Endothelial cell (in vitro differentiated cells): ENCODE results near the gene ILDR1. TPM values are rescaled to one million over a fixed set of nuclear protein-coding genes. Genes with fewer than 3 reads are reported as not detected.

ENCODE experiments used
- DNase-seq: peaks from one replicate; pipeline ENCODE4 v3.0.0; 2021; ENCODE audit warnings: low spot score
- H3K27ac Mint-ChIP-seq: one replicate; pipeline ENCODE4 v1.8.0; 2021; ENCODE audit warnings: mixed read lengths, inconsistent platforms; ENCODE audit not compliant: unreplicated experiment
- H3K27me3 Mint-ChIP-seq: one replicate; pipeline ENCODE4 v1.8.0; 2021; ENCODE audit warnings: mild to moderate bottlenecking, moderate library complexity, mixed read lengths, inconsistent platforms; ENCODE audit not compliant: unreplicated experiment
- H3K36me3 Mint-ChIP-seq: one replicate; pipeline ENCODE4 v1.8.0; 2021; ENCODE audit warnings: mild to moderate bottlenecking, low read depth, mixed read lengths, inconsistent platforms; ENCODE audit not compliant: unreplicated experiment
- H3K4me1 Mint-ChIP-seq: one replicate; pipeline ENCODE4 v1.8.0; 2021; ENCODE audit warnings: mild to moderate bottlenecking, mixed read lengths, inconsistent platforms; ENCODE audit not compliant: unreplicated experiment
- H3K4me3 Mint-ChIP-seq: one replicate; pipeline ENCODE4 v1.8.0; 2021; ENCODE audit warnings: mild to moderate bottlenecking, mixed read lengths, inconsistent platforms; ENCODE audit not compliant: unreplicated experiment
- H3K9me3 Mint-ChIP-seq: one replicate; pipeline ENCODE4 v1.8.0; 2021; ENCODE audit warnings: mixed read lengths, inconsistent platforms; ENCODE audit not compliant: unreplicated experiment
- CTCF ChIP-seq: fragments of 200-600 bp; sonication (generic); IDR thresholded peaks from one replicate; pipeline ENCODE4 v1.5.0; 2021; ENCODE audit warnings: antibody characterized with exemption; ENCODE audit not compliant: unreplicated experiment
- total RNA-seq: library from RNA; stranded (reverse); fragmentation: NEBNext Ultra II Directional; extraction: Animal tissue kit (Norgen Biotek cat#: 25700); gene quantifications from one replicate; pipeline ENCODE4 v1.2.1, GENCODE V29; 2021; ENCODE audit not compliant: unreplicated experiment

ILDR1 gene
- total RNA-seq, 1 donor from 2014 or later: not detected

- no peaks in the 10 kb centered on the region for H3K9me3 Mint-ChIP-seq
These were observed 52.4 kb downstream of the ILDR1 start for GRCh38 chr3:121969631-121970030.

GRCh38 chr3:121963608-121964007, 58.4 kb downstream of the ILDR1 start:
- H3K4me3 Mint-ChIP-seq: no peak overlapping the region
- H3K27me3 Mint-ChIP-seq: peaks cover 2% of the 10 kb centered on the region
- H3K36me3 Mint-ChIP-seq: no peaks in the 10 kb centered on the region
- TF ChIP-seq CTCF: no peak
- no peak for DNase-seq
- H3K27ac Mint-ChIP-seq: no peak overlapping the region
- H3K9me3 Mint-ChIP-seq: no peaks in the 10 kb centered on the region
- no peaks in the 10 kb centered on the region for H3K4me1 Mint-ChIP-seq

More at GRCh38 chr3:121969631-121970030, 52.4 kb downstream of the ILDR1 start:
- no peak overlapping the region for H3K4me3 Mint-ChIP-seq
- no peak for DNase-seq
- peaks cover 2% of the 10 kb centered on the region for H3K27me3 Mint-ChIP-seq
- no peaks in the 10 kb centered on the region for H3K4me1 Mint-ChIP-seq
- peaks cover under 1% of the 10 kb centered on the region for H3K36me3 Mint-ChIP-seq
- no peak for TF ChIP-seq CTCF
- no peak overlapping the region for H3K27ac Mint-ChIP-seq

GRCh38 chr3:121962443-121962842, 59.6 kb downstream of the ILDR1 start:
- no peaks in the 10 kb centered on the region for H3K4me1 Mint-ChIP-seq
- no peak for TF ChIP-seq CTCF
- no peaks in the 10 kb centered on the region for H3K9me3 Mint-ChIP-seq
- no peak overlapping the region for H3K27ac Mint-ChIP-seq
- peaks cover 2% of the 10 kb centered on the region for H3K27me3 Mint-ChIP-seq
- no peaks in the 10 kb centered on the region for H3K36me3 Mint-ChIP-seq
- H3K4me3 Mint-ChIP-seq: no peak overlapping the region
- DNase-seq: no peak

GRCh38 chr3:121961283-121961682, 60.8 kb downstream of the ILDR1 start:
- TF ChIP-seq CTCF: no peak
- no peak overlapping the region for H3K27ac Mint-ChIP-seq
- H3K9me3 Mint-ChIP-seq: no peaks in the 10 kb centered on the region
- no peak for DNase-seq
- no peak overlapping the region for H3K4me3 Mint-ChIP-seq
- no peaks in the 10 kb centered on the region for H3K36me3 Mint-ChIP-seq
- H3K27me3 Mint-ChIP-seq: peaks cover 2% of the 10 kb centered on the region
- no peaks in the 10 kb centered on the region for H3K4me1 Mint-ChIP-seq

- no peak overlapping the region for H3K4me3 Mint-ChIP-seq
- H3K27ac Mint-ChIP-seq: no peak overlapping the region
- H3K27me3 Mint-ChIP-seq: no peaks in the 10 kb centered on the region
- no peak for DNase-seq
- no peaks in the 10 kb centered on the region for H3K4me1 Mint-ChIP-seq
- no peak for TF ChIP-seq CTCF
- H3K36me3 Mint-ChIP-seq: peaks cover 5% of the 10 kb centered on the region
- no peaks in the 10 kb centered on the region for H3K9me3 Mint-ChIP-seq
These were observed 63.2 kb downstream of the ILDR1 start for GRCh38 chr3:121958801-121959200.
